ENCODE data around the gene IGLON5. TPM values are rescaled to one million over a fixed set of nuclear protein-coding genes. Genes with fewer than 3 reads are reported as not detected.

IGLON5 gene
- total RNA-seq, 1 experiment from 2014 or later = not detected

DNA sequence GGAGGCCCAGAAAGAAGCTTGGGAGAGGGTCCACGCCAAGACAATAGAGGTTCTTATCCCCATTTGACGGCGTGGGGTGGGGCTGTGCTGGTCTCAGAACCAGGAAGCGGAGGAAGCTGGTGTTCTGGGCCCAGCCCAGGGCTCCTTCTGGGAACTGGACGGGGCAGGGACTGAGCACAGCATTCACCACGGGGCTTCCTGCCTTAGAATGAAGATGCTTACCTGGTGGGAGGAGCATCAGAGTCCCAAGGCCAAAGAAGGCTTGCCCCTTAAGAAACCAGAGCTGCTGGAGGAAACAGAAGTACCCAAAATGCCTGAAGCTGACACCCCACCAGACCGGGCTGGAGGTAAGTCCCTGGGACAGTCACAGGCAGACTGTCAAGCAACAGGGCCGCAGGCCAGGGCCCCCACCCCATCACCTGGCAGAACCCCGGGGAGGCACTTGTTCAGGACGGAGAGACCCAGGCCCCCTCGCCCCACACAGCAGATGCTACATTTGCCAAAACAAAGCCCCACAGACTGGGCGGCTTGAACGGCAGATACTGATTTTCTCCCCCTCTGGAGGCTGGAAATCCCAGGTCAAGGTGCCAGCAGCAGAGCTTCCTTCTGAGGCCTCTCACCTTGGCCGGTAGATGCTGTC, 17.8 kb upstream of the IGLON5 start:
- Histone ChIP-seq H4K20me1 (ENCODE audit: insufficient read depth) (no peaks in the 10 kb centered on the region), H3K9ac (ENCODE audit: low read length) (no peak overlapping the region), H3K27ac (ENCODE audit: low read depth, low read length) (no peak overlapping the region), H3K36me3 (ENCODE audit: control insufficient read depth in 1 of 2, insufficient read depth in 2 of 2, low read length in 2 of 2) (no peaks in the 10 kb centered on the region), H3K9me3 (ENCODE audit: control insufficient read depth in 1 of 2, insufficient read depth in 1 of 2, low read depth in 1 of 2, low read length in 2 of 2) (no peaks in the 10 kb centered on the region), H3K4me2 (ENCODE audit: low read length) (no peak overlapping the region), H3K9me2 (ENCODE audit: insufficient read depth) (no peaks in the 10 kb centered on the region), H2AFZ (ENCODE audit: low read depth, low read length, poor library complexity, severe bottlenecking) (no peak overlapping the region), H3K79me2 (ENCODE audit: insufficient read depth, low read length) (no peaks in the 10 kb centered on the region), H3K4me1 (ENCODE audit: control insufficient read depth in 1 of 2, insufficient read depth in 2 of 2, low read length in 2 of 2) (no peaks in the 10 kb centered on the region), H3K4me3 (replicated peaks in 1 of 2; ENCODE audit: low read depth in 1 of 2, low read length in 2 of 2) (no peak overlapping the region), H3K27me3 (ENCODE audit: insufficient read depth, low read length) (no peaks in the 10 kb centered on the region; the same call in 1 of the 2 replicates)
- intact Hi-C loops (cut with micrococcal nuclease) = no loop called here
- DNase-seq (ENCODE audit: low read depth, low spot score) = no peak
- ChIA-PET CTCF (no interaction called here), RAD21 (ENCODE audit: low non-redundant PET in 1 of 2, low total read pairs in 2 of 2, uncharacterized antibody in 2 of 2, unreplicated experiment in 2 of 2) (no interaction called here), POLR2A (no interaction called here)
- TF ChIP-seq SIN3A (IDR thresholded peaks at IDR 0.05; ENCODE audit: low read depth) (no peak), FOSL1 (IDR thresholded peaks at IDR 0.05; ENCODE audit: low read depth) (no peak), YY1 (IDR thresholded peaks at IDR 0.05; ENCODE audit: extremely low read depth, insufficient replicate concordance, low read depth, low read length) (no peak), POLR2A (IDR thresholded peaks at IDR 0.05; ENCODE audit: borderline replicate concordance, extremely low read depth, insufficient read depth, insufficient read length) (no peak), CTCF (IDR thresholded peaks at IDR 0.05 in 2 of 3, conservative IDR thresholded peaks at IDR 0.05 in 1 of 3; ENCODE audit: borderline replicate concordance in 1 of 3, insufficient read depth in 1 of 3, low read depth in 2 of 3, low read length in 2 of 3) (no peak), POLR2AphosphoS5 (IDR thresholded peaks at IDR 0.05; ENCODE audit: low read depth, low read length) (no peak), SP1 (IDR thresholded peaks at IDR 0.05; ENCODE audit: low read depth) (no peak), JUND (IDR thresholded peaks at IDR 0.05) (no peak), RAD21 (IDR thresholded peaks at IDR 0.05; ENCODE audit: low read depth) (no peak), SRF (IDR thresholded peaks at IDR 0.05; ENCODE audit: low read depth) (no peak), EZH2phosphoT487 (IDR thresholded peaks at IDR 0.05; ENCODE audit: borderline replicate concordance) (no peak), REST (IDR thresholded peaks at IDR 0.05; ENCODE audit: low read depth) (no peak), TCF7L2 (IDR thresholded peaks at IDR 0.05; ENCODE audit: borderline replicate concordance, extremely low read depth, insufficient read depth, insufficient read length) (no peak)
- TF ChIP-seq, protein P1, sequence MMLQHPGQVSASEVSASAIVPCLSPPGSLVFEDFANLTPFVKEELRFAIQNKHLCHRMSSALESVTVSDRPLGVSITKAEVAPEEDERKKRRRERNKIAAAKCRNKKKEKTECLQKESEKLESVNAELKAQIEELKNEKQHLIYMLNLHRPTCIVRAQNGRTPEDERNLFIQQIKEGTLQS (IDR thresholded peaks at IDR 0.05) = no peak
- BruUV-seq (replicated peaks) = no TSS peak
- no peak for ATAC-seq
